ENCODE measurements around the gene DCK. TPM values are rescaled to one million over a fixed set of nuclear protein-coding genes. Genes with fewer than 3 reads are reported as not detected.
"Not testable (repeated sequence)": the region's sequence is repeated elsewhere in the genome, so short reads cannot be mapped to it uniquely, and the experiment has no call there.

Gene DCK
- total RNA-seq, 1 donor from 2014 or later = 1.9 TPM

GRCh38 chr4:70999639-71000038, 6.2 kb downstream of the DCK start:
- ATAC-seq; DNase-seq (ENCODE audit: low spot score): not testable (repeated sequence)

DNA sequence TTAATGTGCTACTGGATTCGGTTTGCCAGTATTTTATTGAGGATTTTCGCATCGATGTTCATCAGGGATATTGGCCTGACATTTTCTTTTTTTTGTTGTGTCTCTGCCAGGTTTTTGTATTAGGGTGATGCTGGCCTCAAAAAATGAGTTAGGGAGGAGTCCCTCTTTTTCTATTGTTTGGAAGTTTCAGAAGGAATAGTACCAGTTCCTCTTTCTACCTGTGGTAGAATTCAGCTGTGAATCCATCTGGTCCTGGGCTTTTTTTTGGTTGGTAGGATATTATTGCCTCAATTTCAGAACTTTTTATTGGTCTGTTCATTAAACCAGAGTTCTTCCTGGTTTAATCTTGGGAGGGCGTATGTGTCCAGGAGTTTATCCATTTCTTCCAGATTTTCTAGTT, 7.9 kb downstream of the DCK start:
- not testable (repeated sequence) for ATAC-seq; DNase-seq (ENCODE audit: low spot score)

- DNase-seq (ENCODE audit: low spot score) (no peak), ATAC-seq (no peak)
These were observed 10.9 kb downstream of the DCK start for GRCh38 chr4:71004281-71004851.

DNA sequence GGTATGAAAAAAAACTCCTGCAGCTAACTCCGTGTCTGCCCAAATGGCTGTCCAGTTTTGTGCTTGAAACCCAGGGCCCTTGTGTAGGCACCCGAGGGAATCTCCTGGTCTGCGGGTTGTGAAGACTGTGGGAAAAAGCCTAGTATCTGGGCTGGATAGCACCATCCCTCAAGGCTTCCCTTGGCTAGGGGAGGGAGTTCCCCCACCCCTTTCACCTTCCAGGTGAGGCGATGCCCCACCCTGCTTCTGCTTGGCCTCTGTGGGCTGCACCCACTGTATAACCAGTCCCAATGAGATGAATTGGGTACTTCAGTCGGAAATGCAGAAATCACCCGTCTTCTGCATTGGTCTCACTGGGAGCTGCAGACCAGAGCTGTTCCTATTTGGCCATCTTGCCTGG, 11.6 kb downstream of the DCK start:
- DNase-seq (ENCODE audit: low spot score); ATAC-seq: not testable (repeated sequence)

GRCh38 chr4:71006203-71006907, 12.9 kb downstream of the DCK start:
- DNase-seq (ENCODE audit: low spot score) (no peak), ATAC-seq (no peak)

DNA sequence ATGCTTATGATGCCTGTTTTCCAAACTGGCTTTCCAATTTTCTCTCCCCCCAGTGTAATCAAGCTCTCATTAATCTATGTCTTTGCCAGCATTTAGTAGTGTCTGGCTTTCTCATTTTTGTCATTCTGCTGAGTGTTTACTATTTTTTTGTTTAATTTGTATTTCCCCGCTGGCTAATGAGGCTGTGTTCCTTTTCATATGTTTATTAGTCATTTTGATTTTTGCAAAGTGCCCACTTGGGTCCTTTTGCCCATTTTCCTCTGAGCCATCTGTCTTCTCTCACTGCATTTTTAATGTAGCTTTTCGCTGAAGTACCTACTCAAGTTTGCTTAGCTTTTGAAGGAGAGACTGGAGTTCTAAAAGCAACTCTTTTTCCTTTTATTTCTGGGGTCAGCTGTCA, 14.7 kb downstream of the DCK start:
- DNase-seq (ENCODE audit: low spot score) (no peak), ATAC-seq (no peak)

- DNase-seq (ENCODE audit: low spot score) (no peak), ATAC-seq (no peak)
These were observed 15.6 kb downstream of the DCK start for GRCh38 chr4:71009086-71009485.

DNA sequence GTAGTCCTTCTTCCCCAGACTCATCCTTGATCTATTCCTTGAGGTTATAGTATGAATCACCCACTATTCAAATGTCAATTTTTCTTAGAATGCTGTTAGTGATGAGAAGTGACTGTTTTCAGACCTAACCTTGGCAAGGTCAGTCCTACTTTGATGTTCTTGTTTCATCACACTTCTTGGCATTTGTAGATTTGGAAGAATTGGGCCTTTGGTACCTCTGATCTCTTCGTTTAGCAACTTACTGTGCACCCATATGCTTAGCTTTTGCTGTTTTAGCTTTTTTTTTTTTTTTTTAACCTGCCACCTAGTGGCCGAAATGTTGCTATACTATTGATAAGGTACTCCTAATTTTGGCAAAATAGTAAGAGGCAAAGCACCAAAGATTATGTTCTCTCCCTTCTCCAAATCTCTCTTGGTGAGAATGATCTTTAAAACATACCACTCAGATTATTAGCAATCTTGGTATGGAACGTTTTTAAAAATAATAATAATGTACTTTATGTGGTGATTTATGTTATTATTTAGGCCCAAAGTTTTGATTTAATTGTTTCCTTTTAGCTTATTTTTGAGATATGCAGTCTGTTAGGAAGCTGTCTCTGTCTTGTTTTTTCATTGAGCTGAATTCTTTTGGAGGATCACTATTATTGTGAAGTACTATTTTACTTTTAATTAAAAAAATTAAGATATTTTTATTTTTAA, 16.6 kb downstream of the DCK start:
- DNase-seq (ENCODE audit: low spot score) (no peak), ATAC-seq (peak; percentile 87)

DNA sequence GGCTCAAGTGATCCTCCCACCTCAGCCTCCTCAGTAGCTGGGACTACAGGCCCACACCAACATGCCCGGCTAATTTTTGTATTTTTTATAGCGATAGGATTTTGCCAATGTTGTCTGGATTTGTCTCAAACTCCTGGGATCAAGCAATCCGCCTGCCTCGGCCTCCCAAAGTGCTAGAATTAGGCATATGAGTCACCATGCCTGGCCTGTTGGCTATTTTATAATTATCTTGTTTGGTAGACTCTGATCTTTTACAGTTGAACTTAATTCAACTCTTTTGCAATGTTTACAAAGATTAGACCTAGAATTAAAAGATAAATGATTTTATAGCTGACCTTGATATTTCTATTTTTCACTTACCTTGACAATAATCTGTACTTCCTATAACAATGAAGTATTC, 18.0 kb downstream of the DCK start:
- ATAC-seq (no peak), DNase-seq (ENCODE audit: low spot score) (no peak)

GRCh38 chr4:71017391-71017790, 23.9 kb downstream of the DCK start:
- DNase-seq (ENCODE audit: low spot score) = not testable (repeated sequence)

GRCh38 chr4:71020611-71021010, 27.2 kb downstream of the DCK start:
- ATAC-seq = no peak
- no peak for DNase-seq (ENCODE audit: low spot score)

More at GRCh38 chr4:71017391-71017790, 23.9 kb downstream of the DCK start:
- ATAC-seq = not testable (repeated sequence)

- DNase-seq (ENCODE audit: low spot score) = no peak
- ATAC-seq = no peak
These were observed 32.2 kb downstream of the DCK start for GRCh38 chr4:71025654-71026053.

GRCh38 chr4:71026086-71026485, 32.6 kb downstream of the DCK start:
- DNase-seq (ENCODE audit: low spot score) (no peak), ATAC-seq (peak; percentile 84)

DNA sequence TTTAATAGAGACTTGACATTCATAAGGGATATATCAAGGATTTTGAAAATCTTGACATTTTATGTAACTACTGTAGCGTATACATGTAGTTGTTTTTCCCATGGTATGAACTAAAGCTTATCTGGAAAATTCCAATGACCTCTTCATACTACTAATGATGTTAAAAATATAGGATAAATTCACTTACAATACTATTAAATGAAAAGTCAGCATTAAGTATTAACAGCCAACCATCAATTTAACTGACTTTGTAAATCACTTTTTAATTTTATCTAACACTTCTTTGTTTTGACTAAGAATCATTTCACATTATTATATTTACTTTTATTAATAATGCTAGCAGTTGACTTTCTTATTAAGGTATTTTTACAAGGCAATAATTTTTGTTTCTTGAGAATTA, 34.2 kb downstream of the DCK start:
- ATAC-seq (no peak), DNase-seq (ENCODE audit: low spot score) (no peak)

GRCh38 chr4:71029504-71029903, 36.1 kb downstream of the DCK start:
- ATAC-seq = no peak
- DNase-seq (ENCODE audit: low spot score) = no peak

DNA sequence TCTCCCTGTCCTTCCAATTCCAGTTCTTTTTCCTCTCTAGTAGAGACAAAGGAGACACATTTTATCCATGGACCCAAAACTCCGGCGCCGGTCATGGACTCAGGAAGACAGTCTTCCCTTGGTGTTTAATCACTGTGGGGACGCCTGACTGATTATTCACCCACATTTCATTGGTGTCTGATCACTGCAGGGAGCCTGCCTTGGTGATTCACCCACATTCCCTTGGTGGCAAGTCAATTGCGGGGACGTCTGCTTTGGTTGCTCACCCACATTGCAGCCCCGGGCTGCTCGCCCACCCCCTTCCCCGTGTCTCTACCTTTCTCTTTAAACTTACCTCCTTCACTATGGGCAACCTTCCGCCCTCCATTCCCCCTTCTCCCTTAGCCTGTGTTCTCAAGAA, 38.7 kb downstream of the DCK start:
- not testable (repeated sequence) for ATAC-seq

DNA sequence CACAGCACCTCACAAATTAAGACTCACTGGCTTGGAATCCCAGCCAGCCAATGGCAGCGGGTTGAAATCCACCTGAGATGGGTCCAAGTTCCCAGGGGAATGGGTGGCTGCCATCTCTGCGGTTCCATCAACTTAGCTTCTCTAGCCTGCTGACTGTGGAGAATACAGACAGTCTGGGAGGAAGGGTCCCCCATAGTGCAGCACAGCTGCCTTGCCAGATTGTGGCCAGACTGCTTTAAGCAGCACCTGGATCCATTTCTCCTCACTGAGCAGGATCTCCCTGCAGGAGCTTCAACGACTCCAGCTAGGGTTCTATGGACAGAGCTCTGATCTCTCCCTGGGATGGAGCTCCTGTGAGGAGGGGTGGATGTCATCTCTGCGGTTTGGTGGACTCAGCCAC, 51.8 kb downstream of the DCK start:
- ATAC-seq (no peak), DNase-seq (ENCODE audit: low spot score) (no peak)

More for the DNA sequence above, 38.7 kb downstream of the DCK start:
- DNase-seq (ENCODE audit: low spot score) = not testable (repeated sequence)

GRCh38 chr4:71049395-71049794, 55.9 kb downstream of the DCK start:
- DNase-seq (ENCODE audit: low spot score) (no peak), ATAC-seq (no peak)

DNA sequence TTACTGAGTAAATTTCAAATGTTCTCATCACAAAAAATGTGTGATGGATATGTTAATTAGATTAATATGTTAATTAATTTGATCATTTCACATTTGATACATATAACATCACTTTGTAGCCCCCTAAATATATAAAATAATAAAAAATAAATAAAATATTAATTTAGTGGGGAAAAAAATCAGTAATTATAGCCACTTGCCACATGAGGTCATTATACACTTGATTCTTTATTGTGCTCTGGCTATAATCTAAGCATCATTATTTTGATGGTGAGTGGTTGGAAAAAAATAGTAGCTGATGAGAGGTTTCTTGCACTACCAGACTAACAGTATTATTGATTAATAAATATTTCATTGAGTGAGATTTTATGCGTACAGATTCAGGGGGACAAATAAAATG, 57.4 kb downstream of the DCK start:
- ATAC-seq (no peak), DNase-seq (ENCODE audit: low spot score) (no peak)

GRCh38 chr4:71052034-71052433, 58.6 kb downstream of the DCK start:
- DNase-seq (ENCODE audit: low spot score) (no peak), ATAC-seq (no peak)

DNA sequence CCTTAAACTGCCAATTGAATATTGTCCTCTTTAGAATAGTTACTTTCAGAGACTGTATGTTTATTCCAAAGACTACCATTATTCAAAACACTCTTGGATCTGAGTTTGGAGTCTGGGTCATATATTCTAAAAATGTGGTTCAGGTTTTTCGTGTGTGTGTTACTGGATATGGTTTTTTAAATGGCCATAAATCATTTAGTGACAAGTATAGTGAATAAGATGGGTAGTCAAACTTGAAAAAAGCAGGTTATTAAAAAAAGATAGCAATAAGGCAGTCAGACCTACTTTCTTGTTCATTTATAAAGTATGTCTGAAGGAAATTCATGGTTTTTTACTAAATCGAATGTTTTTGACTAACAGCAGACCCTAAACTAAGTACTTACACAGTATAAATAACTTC, 59.3 kb downstream of the DCK start:
- ATAC-seq (no peak), DNase-seq (ENCODE audit: low spot score) (no peak)

DNA sequence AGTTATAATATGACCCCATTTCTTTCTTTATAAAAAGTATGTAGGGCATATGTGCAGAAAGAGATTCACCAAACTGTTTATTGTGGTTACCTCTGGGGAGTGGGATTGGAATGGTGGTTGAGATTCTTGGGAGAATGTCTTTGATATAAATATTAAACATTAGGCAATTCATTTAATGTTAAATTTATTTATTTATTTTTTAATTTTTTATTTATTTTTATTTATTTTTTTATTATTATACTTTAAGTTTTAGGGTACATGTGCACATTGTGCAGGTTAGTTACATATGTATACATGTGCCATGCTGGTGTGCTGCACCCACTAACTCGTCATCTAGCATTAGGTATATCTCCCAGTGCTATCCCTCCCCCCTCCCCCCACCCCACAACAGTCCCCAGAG, 60.2 kb downstream of the DCK start:
- DNase-seq (ENCODE audit: low spot score); ATAC-seq: not testable (repeated sequence)
